GM10266 (cell line): ENCODE data around the gene CALHM6.

ENCODE experiments used
- DNase-seq: peaks from one replicate; pipeline ENCODE4 v3.0.0; 2012; ENCODE audit errors: extremely low spot score
- TF ChIP-seq, protein P1 (sequence below): IDR thresholded peaks from 2 replicates; pipeline ENCODE4 v1.5.1; 2012; ENCODE audit warnings: mild to moderate bottlenecking, low read depth; ENCODE audit not compliant: control insufficient read depth, insufficient read depth; ENCODE audit errors: missing control alignments

The CALHM6 gene

DNA sequence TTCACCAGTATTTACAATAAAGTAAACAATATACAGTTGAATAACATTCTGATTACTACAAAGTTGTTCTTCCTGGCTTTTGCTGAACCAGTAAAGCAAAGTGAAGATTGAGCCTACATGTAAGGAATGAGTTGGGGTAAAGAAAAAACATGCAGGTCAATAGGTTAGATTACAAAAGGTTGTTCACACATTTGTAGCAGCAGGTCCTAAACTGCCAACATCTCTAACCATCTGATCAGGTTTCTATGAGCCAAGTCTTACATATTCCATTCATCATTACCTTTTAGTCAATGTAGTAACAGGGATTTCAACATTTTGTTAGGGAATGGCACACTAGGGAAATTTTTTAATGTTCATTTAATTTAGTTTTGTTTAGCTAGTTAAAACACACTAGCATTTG lies 9.3 kb upstream of the CALHM6 start:
- TF ChIP-seq, protein P1, sequence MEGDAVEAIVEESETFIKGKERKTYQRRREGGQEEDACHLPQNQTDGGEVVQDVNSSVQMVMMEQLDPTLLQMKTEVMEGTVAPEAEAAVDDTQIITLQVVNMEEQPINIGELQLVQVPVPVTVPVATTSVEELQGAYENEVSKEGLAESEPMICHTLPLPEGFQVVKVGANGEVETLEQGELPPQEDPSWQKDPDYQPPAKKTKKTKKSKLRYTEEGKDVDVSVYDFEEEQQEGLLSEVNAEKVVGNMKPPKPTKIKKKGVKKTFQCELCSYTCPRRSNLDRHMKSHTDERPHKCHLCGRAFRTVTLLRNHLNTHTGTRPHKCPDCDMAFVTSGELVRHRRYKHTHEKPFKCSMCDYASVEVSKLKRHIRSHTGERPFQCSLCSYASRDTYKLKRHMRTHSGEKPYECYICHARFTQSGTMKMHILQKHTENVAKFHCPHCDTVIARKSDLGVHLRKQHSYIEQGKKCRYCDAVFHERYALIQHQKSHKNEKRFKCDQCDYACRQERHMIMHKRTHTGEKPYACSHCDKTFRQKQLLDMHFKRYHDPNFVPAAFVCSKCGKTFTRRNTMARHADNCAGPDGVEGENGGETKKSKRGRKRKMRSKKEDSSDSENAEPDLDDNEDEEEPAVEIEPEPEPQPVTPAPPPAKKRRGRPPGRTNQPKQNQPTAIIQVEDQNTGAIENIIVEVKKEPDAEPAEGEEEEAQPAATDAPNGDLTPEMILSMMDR: no peak
- DNase-seq: no peak

DNA sequence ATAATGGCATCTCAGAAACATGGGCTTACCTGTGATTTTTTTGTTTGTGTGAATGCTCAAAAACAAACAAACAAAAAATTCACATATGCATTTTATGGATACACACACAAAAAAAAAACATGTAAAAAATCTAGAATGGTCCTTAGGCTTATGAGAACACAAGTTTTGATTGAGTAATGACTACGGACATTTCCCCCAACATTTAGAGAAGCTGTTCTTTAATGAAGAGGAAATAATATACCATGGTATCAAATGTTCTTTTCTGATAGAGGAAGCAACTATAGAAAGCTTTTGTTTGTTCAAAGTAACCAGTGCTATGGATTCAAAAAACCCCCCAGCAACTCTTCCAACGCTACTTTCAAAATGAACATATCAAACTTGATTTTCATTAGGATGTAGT lies 8.6 kb upstream of the CALHM6 start:
- DNase-seq: no peak
- TF ChIP-seq, protein P1: no peak

DNA sequence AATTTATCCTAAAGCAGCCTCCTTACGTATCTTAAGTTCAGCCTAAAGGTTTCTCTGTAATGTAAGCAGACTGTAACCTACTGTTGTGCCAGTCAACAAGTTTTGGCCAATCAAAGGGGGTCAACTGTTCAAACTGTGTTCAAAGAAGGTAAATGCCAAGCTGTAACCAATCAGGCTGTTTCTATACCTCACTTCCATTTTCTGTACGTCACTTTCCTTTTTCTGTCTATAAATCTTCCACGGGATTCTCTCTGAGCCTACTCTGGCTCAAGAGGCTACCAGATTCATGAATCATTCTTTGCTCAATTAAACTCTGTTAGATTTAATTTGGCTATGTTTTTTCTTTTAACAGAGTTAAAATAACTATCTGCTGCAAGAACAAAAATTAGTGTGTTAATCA lies 5.1 kb upstream of the CALHM6 start:
- TF ChIP-seq, protein P1: no peak
- DNase-seq: no peak

DNA sequence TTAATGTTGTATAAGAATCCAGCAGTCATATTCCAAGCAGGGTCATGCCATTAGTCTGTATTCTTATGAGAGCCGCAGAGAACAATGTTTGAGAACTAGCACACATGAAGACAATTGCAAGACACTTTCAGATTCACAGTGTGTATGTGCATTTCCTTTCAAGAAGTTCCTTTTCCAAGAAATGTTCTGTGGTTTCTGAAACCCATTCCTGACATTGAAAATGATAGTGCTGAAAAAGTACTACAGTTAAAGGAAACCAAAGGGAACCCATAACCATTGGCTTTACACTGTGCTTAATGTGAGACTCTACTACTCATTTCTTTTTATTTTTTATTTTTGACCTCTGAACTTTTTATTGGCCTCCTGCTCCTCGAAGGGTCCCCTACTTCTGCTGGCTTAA lies 4.2 kb upstream of the CALHM6 start:
- TF ChIP-seq, protein P1: no peak

DNA sequence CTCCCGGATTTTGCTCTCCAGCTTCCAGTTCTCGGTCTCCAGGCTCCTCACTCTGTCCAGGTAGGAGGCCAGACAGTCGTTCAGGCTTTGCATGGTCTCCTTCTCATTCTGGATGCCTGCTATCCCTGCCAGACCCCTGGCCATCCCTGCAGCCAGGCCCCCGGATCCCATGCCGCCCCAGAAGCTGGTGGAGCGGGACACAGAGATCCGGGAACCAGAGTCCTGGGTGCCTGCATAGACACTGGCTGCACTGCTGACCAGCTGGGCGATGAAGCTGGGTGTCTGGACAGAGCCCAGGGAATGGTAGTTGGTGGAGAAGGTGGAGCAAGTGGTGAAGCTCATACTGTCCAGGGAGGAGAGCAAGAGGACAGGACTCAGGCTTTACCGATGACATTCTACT lies 2.9 kb upstream of the CALHM6 start:
- DNase-seq: no peak
- TF ChIP-seq, protein P1: no peak

More for the DNA sequence above, 4.2 kb upstream of the CALHM6 start:
- DNase-seq: no peak

DNA sequence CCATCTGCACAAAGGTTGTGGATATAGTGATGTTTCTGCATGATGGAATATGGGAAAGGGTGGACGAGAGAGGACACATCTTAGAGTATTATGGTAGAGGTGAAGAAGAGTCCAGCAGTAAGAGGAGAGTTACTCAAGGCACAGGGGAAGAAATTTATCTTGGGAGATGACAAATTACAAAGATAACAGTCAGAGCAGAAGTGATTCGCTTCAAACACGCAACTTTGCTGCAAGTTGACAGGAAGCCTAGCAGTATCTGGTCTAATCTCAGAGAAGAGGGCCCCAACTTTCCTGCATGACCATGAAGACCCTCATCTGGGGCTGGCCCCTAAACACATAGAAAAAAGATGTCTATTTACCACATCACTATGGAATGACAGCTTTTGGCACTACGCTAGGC lies 1.2 kb upstream of the CALHM6 start:
- no peak for DNase-seq
- TF ChIP-seq, protein P1: no peak

DNA sequence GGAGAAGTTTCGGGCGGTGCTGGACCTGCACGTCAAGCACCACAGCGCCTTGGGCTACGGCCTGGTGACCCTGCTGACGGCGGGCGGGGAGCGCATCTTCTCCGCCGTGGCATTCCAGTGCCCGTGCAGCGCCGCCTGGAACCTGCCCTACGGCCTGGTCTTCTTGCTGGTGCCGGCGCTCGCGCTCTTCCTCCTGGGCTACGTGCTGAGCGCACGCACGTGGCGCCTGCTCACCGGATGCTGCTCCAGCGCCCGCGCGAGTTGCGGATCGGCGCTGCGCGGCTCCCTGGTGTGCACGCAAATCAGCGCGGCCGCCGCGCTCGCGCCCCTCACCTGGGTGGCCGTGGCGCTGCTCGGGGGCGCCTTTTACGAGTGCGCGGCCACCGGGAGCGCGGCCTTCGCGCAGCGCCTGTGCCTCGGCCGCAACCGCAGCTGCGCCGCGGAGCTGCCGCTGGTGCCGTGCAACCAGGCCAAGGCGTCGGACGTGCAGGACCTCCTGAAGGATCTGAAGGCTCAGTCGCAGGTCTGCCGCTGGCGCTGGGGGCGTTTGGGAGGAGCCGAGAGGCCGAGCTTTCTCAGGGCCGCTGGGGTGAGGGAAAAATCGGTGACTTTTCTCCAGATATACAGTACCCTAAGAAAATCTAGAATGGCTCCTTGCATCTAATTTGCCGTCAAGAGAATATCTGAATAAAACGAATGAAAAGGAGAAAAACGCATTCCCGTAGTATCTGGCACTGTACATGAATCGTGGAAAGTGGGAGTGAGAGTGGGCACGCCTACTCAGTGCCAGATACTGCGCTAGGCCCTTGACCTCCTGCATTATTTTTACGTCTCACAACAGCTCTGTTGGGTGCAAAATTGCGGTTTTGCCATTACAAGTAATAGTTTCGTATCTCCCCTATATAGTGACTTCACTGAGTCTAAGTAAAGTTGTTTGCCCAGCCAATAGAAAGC lies 1.0 kb downstream of the CALHM6 start:
- peak; percentile 69 for DNase-seq

More for the DNA sequence above, 1.0 kb downstream of the CALHM6 start:
- TF ChIP-seq, protein P1: peak; percentile 18
